ENCODE data around the gene PHIP. TPM values are rescaled to one million over a fixed set of nuclear protein-coding genes. Genes with fewer than 3 reads are reported as not detected.

PHIP gene
- total RNA-seq, 1 experiment from 2014 or later, result 53.6 TPM

GRCh38 chr6:79004239-79004638, 73.8 kb downstream of the PHIP start:
- Mint-ChIP-seq H3K36me3 (ENCODE audit: insufficient read depth in 1 of 3, low read depth in 3 of 3) (peaks cover 20 to 59% (median 55%) of the 10 kb centered on the region in 3 experiments; a peak in 6 of 7 replicates), H3K9me3 (no peaks in the 10 kb centered on the region), H3K27me3 (ENCODE audit: low read depth) (no peaks in the 10 kb centered on the region), H3K4me3 (no peak overlapping the region), H3K4me1 (no peaks in the 10 kb centered on the region), H3K27ac (no peak overlapping the region)
- no peak overlapping the region for H2BK20ac ChIP-seq (ENCODE audit: low read depth, low read length, poor library complexity, severe bottlenecking)
- no peak overlapping the region for H3K14ac ChIP-seq (ENCODE audit: insufficient read depth, low read length)
- no peak overlapping the region for H3K23ac ChIP-seq (ENCODE audit: insufficient read length, low read depth, low read length)
- no peak overlapping the region for H2AFZ ChIP-seq (ENCODE audit: low read length)
- no peak overlapping the region for H2BK5ac ChIP-seq (ENCODE audit: insufficient read length, low read length)
- H2AK5ac ChIP-seq (ENCODE audit: insufficient read length, low read length), result no peak overlapping the region
- no peak overlapping the region for H3K4me2 ChIP-seq (ENCODE audit: insufficient read depth, insufficient read length, low read length)
- no peak overlapping the region for H3K18ac ChIP-seq (ENCODE audit: insufficient read length, low read depth, low read length)
- no peaks in the 10 kb centered on the region for H3K79me2 ChIP-seq (ENCODE audit: insufficient read depth, low read length)
- H4K8ac ChIP-seq (replicated peaks; ENCODE audit: insufficient read length, low read depth, low read length), result no peak overlapping the region
- H3T11ph ChIP-seq (ENCODE audit: low read length), result no peak overlapping the region
- no CpG with 5 or more reads among the region's 2 CpGs for WGBS (ENCODE audit: extremely low coverage, insufficient read length, low lambda C conversion rate)
- no peaks in the 10 kb centered on the region for H3K9me3 ChIP-seq (ENCODE audit: control insufficient read depth, low read depth, low read length)
- no peak for TF ChIP-seq CTCF (conservative IDR thresholded peaks at IDR 0.05)
- no peak overlapping the region for H2BK12ac ChIP-seq (ENCODE audit: insufficient read length, low read depth, low read length)
- H3K23me2 ChIP-seq (ENCODE audit: insufficient read length, low read depth, low read length, poor library complexity, severe bottlenecking), result no peaks in the 10 kb centered on the region
- no peak overlapping the region for H3K27ac ChIP-seq (ENCODE audit: insufficient read length, low read depth, low read length)
- H3K27me3 ChIP-seq (ENCODE audit: insufficient read depth, low read length), result no peaks in the 10 kb centered on the region
- no peak overlapping the region for H2BK15ac ChIP-seq (ENCODE audit: low read depth, low read length)
- no peaks in the 10 kb centered on the region for H3K4me1 ChIP-seq (ENCODE audit: insufficient read depth, low read length)
- H4K20me1 ChIP-seq (ENCODE audit: control insufficient read depth, insufficient read depth, insufficient read length), result no peaks in the 10 kb centered on the region
- H4K5ac ChIP-seq (ENCODE audit: insufficient read length, low read depth, low read length), result no peak overlapping the region
- no peak overlapping the region for H3K56ac ChIP-seq (ENCODE audit: insufficient read length, low read depth, low read length)
- H3K79me1 ChIP-seq (ENCODE audit: insufficient read depth, low read depth, low read length, poor library complexity, severe bottlenecking), result no peaks in the 10 kb centered on the region
- H3K4ac ChIP-seq (ENCODE audit: low read depth, low read length), result no peak overlapping the region
- H3K9ac ChIP-seq (ENCODE audit: extremely low read depth, insufficient read length, low read length), result no peak overlapping the region
- H2BK120ac ChIP-seq (ENCODE audit: low read depth, low read length, poor library complexity, severe bottlenecking), result no peak overlapping the region
- H4K91ac ChIP-seq (ENCODE audit: insufficient read length, low read depth, low read length), result no peak overlapping the region
- DNase-seq, result no peak

All from H9 (cell line).